B cell (primary cell): ENCODE results near the gene TUBA4A. TPM values are rescaled to one million over a fixed set of nuclear protein-coding genes. Genes with fewer than 3 reads are reported as not detected.

ENCODE experiments used
- ATAC-seq: fragments of 200-7000 bp; cut with Tn5 transposase; one replicate; pipeline ENCODE4 v1.10.0; 2021; ENCODE audit warnings: low read depth, mild to moderate bottlenecking, moderate number of reproducible peaks, moderate library complexity
- CTCF ChIA-PET: fragments of 350-600 bp; sonication (Branson Sonifier 250); formaldehyde crosslinking; loops from one replicate; lab custom pipeline; 2021; ENCODE audit warnings: antibody characterized with exemption, inconsistent platforms; lab: Charles Lee
- POLR2A ChIA-PET: fragments of 350-600 bp; sonication (Branson Sonifier 250); formaldehyde crosslinking; loops from one replicate; lab custom pipeline; 2021; ENCODE audit warnings: antibody characterized with exemption; lab: Charles Lee
- DNase-seq: peaks from one replicate; pipeline ENCODE4 v3.0.0; 2013
- H2AFZ ChIP-seq: 2 replicates; pipeline ENCODE4 v1.6.1; 2012; ENCODE audit warnings: mild to moderate bottlenecking, low read depth, low read length; ENCODE audit not compliant: insufficient read depth, poor library complexity, severe bottlenecking
- H3K27ac ChIP-seq, 2 donors: 1 replicate in 1 of 2; 2 replicates in 1 of 2; pipeline ENCODE4 v1.5.1; 2012 to 2013; ENCODE audit warnings: low read length in 2 of 2, mild to moderate bottlenecking in 2 of 2, moderate library complexity in 1 of 2
- H3K27me3 ChIP-seq, 4 experiments: fragments of 200-600 bp in 1 of 4; sonication (generic) in 1 of 4; replicated peaks in 1 of 4; 1 replicate in 2 of 4; 2 replicates in 2 of 4; pipeline versions ENCODE4 v1.6.1 to v1.7.0; 2013 to 2016; ENCODE audit warnings: low read length in 3 of 4, mild to moderate bottlenecking in 2 of 4, mixed read lengths in 1 of 4, moderate library complexity in 1 of 4; ENCODE audit not compliant: insufficient read depth in 4 of 4, control insufficient read depth in 3 of 4; ENCODE audit errors: control extremely low read depth in 1 of 4
- H3K36me3 ChIP-seq, 2 experiments: replicated peaks in 1 of 2; 1 replicate in 1 of 2; 2 replicates in 1 of 2; pipeline versions ENCODE4 v1.6.1 to v1.7.1; 2013; ENCODE audit warnings: low read length in 1 of 2; ENCODE audit not compliant: insufficient read depth in 2 of 2, control insufficient read depth in 1 of 2; ENCODE audit errors: control extremely low read depth in 1 of 2, extremely low read depth in 1 of 2
- H3K4me1 ChIP-seq, 2 donors: fragments of 200-600 bp in 1 of 2; sonication (generic) in 1 of 2; 1 replicate in 1 of 2; 2 replicates in 1 of 2; pipeline versions ENCODE4 v1.5.1 to v1.6.1; 2013 to 2017; ENCODE audit warnings: low read length in 2 of 2; ENCODE audit not compliant: control insufficient read depth in 2 of 2, insufficient read depth in 2 of 2
- H3K4me2 ChIP-seq: replicated peaks from 2 replicates; pipeline ENCODE3; 2012; ENCODE audit warnings: mild to moderate bottlenecking, low read depth, low read length; ENCODE audit not compliant: poor library complexity, severe bottlenecking
- H3K4me3 ChIP-seq, 5 experiments: fragments of 200-600 bp in 1 of 5; sonication (generic) in 1 of 5; 1 replicate in 3 of 5; 2 replicates in 2 of 5; pipeline versions ENCODE4 v1.5.1 to v1.7.0; 2011 to 2016; ENCODE audit warnings: low read length in 4 of 5, mild to moderate bottlenecking in 4 of 5, low read depth in 2 of 5, control low read depth in 1 of 5, moderate library complexity in 1 of 5; ENCODE audit not compliant: insufficient read depth in 1 of 5; ENCODE audit errors: control extremely low read depth in 1 of 5, extremely low read depth in 1 of 5
- H3K79me2 ChIP-seq: fragments of 200-600 bp; sonication (generic); one replicate; pipeline ENCODE4 v1.6.0; 2016; ENCODE audit warnings: low read length; ENCODE audit not compliant: control insufficient read depth, insufficient read depth
- H3K9ac ChIP-seq: fragments of 200-600 bp; sonication (generic); 2 replicates; pipeline ENCODE4 v1.6.1; 2017; ENCODE audit warnings: mild to moderate bottlenecking, low read length, moderate library complexity
- H3K9me3 ChIP-seq, 3 donors: one replicate each; pipeline versions ENCODE4 v1.6.1 to v1.7.1; 2013; ENCODE audit warnings: low read length in 2 of 3; ENCODE audit not compliant: control insufficient read depth in 2 of 3, insufficient read depth in 1 of 3; ENCODE audit errors: control extremely low read depth in 1 of 3
- H4K20me1 ChIP-seq: 2 replicates; pipeline ENCODE4 v1.6.0; 2012; ENCODE audit warnings: mild to moderate bottlenecking, low read length; ENCODE audit not compliant: insufficient read depth, control insufficient read depth, poor library complexity, severe bottlenecking
- H3K27ac Mint-ChIP-seq: one replicate; pipeline ENCODE4 v1.8.0; 2021; ENCODE audit warnings: mixed read lengths
- H3K27me3 Mint-ChIP-seq: one replicate; pipeline ENCODE4 v1.8.0; 2021; ENCODE audit warnings: mixed read lengths
- H3K4me1 Mint-ChIP-seq: one replicate; pipeline ENCODE4 v1.8.0; 2021; ENCODE audit warnings: mixed read lengths
- H3K4me3 Mint-ChIP-seq: one replicate; pipeline ENCODE4 v1.8.0; 2021; ENCODE audit warnings: mixed read lengths
- H3K9me3 Mint-ChIP-seq: one replicate; pipeline ENCODE4 v1.8.0; 2022; ENCODE audit warnings: mixed read lengths; ENCODE audit not compliant: insufficient read depth
- CTCF ChIP-seq: fragments of 200-600 bp; IDR thresholded peaks from one replicate; pipeline ENCODE4 v1.8.0; 2022; ENCODE audit warnings: antibody characterized with exemption, mild to moderate bottlenecking
- EZH2 ChIP-seq: IDR thresholded peaks from 2 replicates; pipeline ENCODE4 v1.6.1; 2012; ENCODE audit warnings: borderline replicate concordance, low read depth, mild to moderate bottlenecking, moderate library complexity, low read length; ENCODE audit not compliant: insufficient read depth, poor library complexity, severe bottlenecking
- WGBS: methylation state at CpG from one replicate; pipeline ENCODE4 v1.1.5; 2013; ENCODE audit warnings: missing lambda C conversion rate; ENCODE audit not compliant: insufficient coverage; 5-methylcytosine and 5-hydroxymethylcytosine counted together
- intact Hi-C: fragments of 100-400 bp; cut with micrococcal nuclease; formaldehyde crosslinking; loops from one replicate; pipeline ENCODE4 v1.10.0; 2022
- polyA plus RNA-seq: library from polyadenylated mRNA; depleted of rRNA; stranded (reverse); fragments of >200 nt; gene quantifications from 2 replicates; pipeline ENCODE4 v1.2.3, GENCODE V29; 2012
- total RNA-seq, 2 donors: library from RNA; stranded (reverse); fragments of 120-200 nt in 1 of 2; gene quantifications; 1 replicate in 1 of 2; 2 replicates in 1 of 2; pipeline versions ENCODE4 v1.2.3 to v1.2.4, GENCODE V29; 2013 to 2022

The TUBA4A gene
- total and polyA plus RNA-seq, 2 donors (not counting 1 experiment from before 2014, with no cell fraction given) = 196 to 338 TPM

GRCh38 chr2:219245148-219245898, 8.4 kb downstream of the TUBA4A start, which contains the start of the genes GLB1L and STK16:
GLB1L (minus strand) TSS chr2:219245444; CDS start chr2:219243573, 1,871 bp downstream.
STK16 (plus strand) TSS chr2:219245479; CDS start chr2:219246000, 521 bp downstream.
- WGBS = 2% methylated on average over 46 of the region's 46 CpGs
- ChIA-PET POLR2A (interaction anchor here (0.7 to 2.7 kb wide), 9 partner anchors 9 to 142 kb away, joined by 3 to 49 read pairs (median 9); partner anchors contain the start of genes ABCB6, ANKZF1, ATG9A and CNPPD1), CTCF (interaction anchor here (0.7 to 3.0 kb wide), 16 partner anchors 9 to 143 kb away, joined by 3 to 25 read pairs (median 4); partner anchors contain the start of genes ANKZF1, ATG9A, DNAJB2 and TUBA4A)
- Histone ChIP-seq H3K4me2 (peak within 1 kb of the TSS; percentile 93), H3K4me3 (peak within 1 kb of the TSS; percentile 50 to 98 (median 94)), H3K9me3 (no peaks in the 10 kb centered on the region), H3K27ac (peak within 1 kb of the TSS; percentile 87 to 92), H3K9ac (peak within 1 kb of the TSS; percentile 96), H3K27me3 (no peaks in the 10 kb centered on the region), H4K20me1 (no peaks in the 10 kb centered on the region), H3K4me1 (peaks cover 52 to 58% of the 10 kb centered on the region in 2 donors), H2AFZ (peak within 1 kb of the TSS; percentile 96), H3K36me3 (peaks cover 0 to 21% of the 10 kb centered on the region in 2 experiments), H3K79me2 (peaks cover 51% of the 10 kb centered on the region)
- DNase-seq (peak; percentile 93), ATAC-seq (peak; percentile 67)
- Mint-ChIP-seq H3K9me3 (no peaks in the 10 kb centered on the region), H3K4me3 (peak within 1 kb of the TSS; percentile 92), H3K27me3 (no peaks in the 10 kb centered on the region), H3K4me1 (peaks cover 62% of the 10 kb centered on the region), H3K27ac (peak within 1 kb of the TSS; percentile 96)
- TF ChIP-seq CTCF (no peak), EZH2 (no peak)
- intact Hi-C loops = loop anchor here (1.0 to 2.0 kb wide), 6 partner anchors 8 to 85 kb away; partner anchors contain the start of genes ANKZF1, ATG9A, CNPPD1 and DNAJB2
